HepG2 (cell line): Measurements from ENCODE around the gene PDP2. TPM values are rescaled to one million over a fixed set of nuclear protein-coding genes. Genes with fewer than 3 reads are reported as not detected.

Source experiments
- ATAD3A ChIP-seq: sonication (generic); formaldehyde crosslinking; IDR thresholded peaks from 2 replicates; pipeline ENCODE4 v1.4.0; 2020; ENCODE audit warnings: missing genetic modification reagents
- ELF3 ChIP-seq: IDR thresholded peaks from 2 replicates; pipeline ENCODE4 v1.6.1; 2016; ENCODE audit warnings: missing genetic modification reagents, missing compliant biosample characterization
- JUND ChIP-seq: sonication (generic); formaldehyde crosslinking; IDR thresholded peaks from 2 replicates; pipeline ENCODE4 v1.8.0; 2022; ENCODE audit warnings: mild to moderate bottlenecking, missing genetic modification reagents
- MEIS2 ChIP-seq: sonication (generic); formaldehyde crosslinking; IDR thresholded peaks from 2 replicates; pipeline ENCODE4 v1.9.0; 2021; ENCODE audit warnings: mild to moderate bottlenecking, missing genetic modification reagents
- MXD1 ChIP-seq: sonication (generic); formaldehyde crosslinking; IDR thresholded peaks from 2 replicates; pipeline ENCODE4 v1.4.0; 2020; ENCODE audit warnings: mild to moderate bottlenecking, missing genetic modification reagents
- MXD3 ChIP-seq: IDR thresholded peaks from 2 replicates; pipeline ENCODE4 v1.6.1; 2016; ENCODE audit warnings: mild to moderate bottlenecking, missing biosample characterization, missing genetic modification reagents
- NAIF1 ChIP-seq: sonication (generic); formaldehyde crosslinking; IDR thresholded peaks from 2 replicates; pipeline ENCODE4 v1.5.0; 2020; ENCODE audit warnings: mild to moderate bottlenecking, missing genetic modification reagents, borderline replicate concordance
- RCOR2 ChIP-seq: IDR thresholded peaks from 2 replicates; pipeline ENCODE4 v1.6.1; 2016; ENCODE audit warnings: missing biosample characterization, missing genetic modification reagents
- SALL1 ChIP-seq: sonication (generic); formaldehyde crosslinking; IDR thresholded peaks from 2 replicates; pipeline ENCODE4 v1.8.0; 2022; ENCODE audit warnings: mild to moderate bottlenecking, missing genetic modification reagents
- TCF12 ChIP-seq, 2 experiments: fragments of 450-650 bp in 1 of 2; sonication (generic) in 1 of 2; formaldehyde crosslinking in 1 of 2; IDR thresholded peaks; 2 replicates each; pipeline versions ENCODE4 v1.6.1 to v1.8.0; 2017 to 2022; ENCODE audit warnings: antibody characterized with exemption in 1 of 2, mild to moderate bottlenecking in 1 of 2, missing genetic modification reagents in 1 of 2, moderate library complexity in 1 of 2
- ZBTB3 ChIP-seq: sonication (generic); formaldehyde crosslinking; IDR thresholded peaks from 2 replicates; pipeline ENCODE4 v1.4.0; 2020; ENCODE audit warnings: low read depth, mild to moderate bottlenecking, moderate library complexity, missing genetic modification reagents, borderline replicate concordance
- ZNF225 ChIP-seq: sonication (generic); formaldehyde crosslinking; IDR thresholded peaks from 2 replicates; pipeline ENCODE4 v1.4.0; 2020; ENCODE audit warnings: mild to moderate bottlenecking, missing genetic modification reagents
- ZNF264 ChIP-seq: sonication (generic); formaldehyde crosslinking; IDR thresholded peaks from 2 replicates; pipeline ENCODE4 v1.4.0; 2020; ENCODE audit warnings: missing genetic modification reagents
- ZNF30 ChIP-seq: sonication (generic); formaldehyde crosslinking; IDR thresholded peaks from 2 replicates; pipeline ENCODE4 v1.5.0; 2020; ENCODE audit warnings: mild to moderate bottlenecking, missing genetic modification reagents
- ZNF556 ChIP-seq: sonication (generic); formaldehyde crosslinking; IDR thresholded peaks from 2 replicates; pipeline ENCODE4 v1.4.0; 2020; ENCODE audit warnings: mild to moderate bottlenecking, missing genetic modification reagents, borderline replicate concordance
- ZSCAN20 ChIP-seq: sonication (generic); formaldehyde crosslinking; IDR thresholded peaks from 2 replicates; pipeline ENCODE4 v1.4.0; 2020; ENCODE audit warnings: missing genetic modification reagents, mild to moderate bottlenecking, borderline replicate concordance
- ZSCAN30 ChIP-seq: sonication (generic); formaldehyde crosslinking; IDR thresholded peaks from 2 replicates; pipeline ENCODE4 v1.5.0; 2020; ENCODE audit warnings: mild to moderate bottlenecking, missing genetic modification reagents
- polyA plus RNA-seq, 8 experiments: library from polyadenylated mRNA; depleted of rRNA in 3 of 8; stranded (reverse) in 7 of 8; unstranded in 1 of 8; fragments of >200 nt; fragmentation: Illumina TruSeq in 4 of 8; extraction: Trizol in 4 of 8; gene quantifications; 2 replicates each; pipeline versions ENCODE4 v1.2.1 to v1.2.3, GENCODE V29; 2011 to 2016; ENCODE audit warnings: low read depth in 4 of 8, missing spikeins in 1 of 8, mixed read lengths in 1 of 8; ENCODE audit not compliant: insufficient read depth in 1 of 8
- total RNA-seq, 5 experiments: library from RNA; depleted of rRNA; stranded (reverse); fragments of >200 nt; fragmentation: Illumina TruSeq; extraction: Trizol; gene quantifications; 2 replicates each; pipeline ENCODE4 v1.2.3, GENCODE V29; 2016; ENCODE audit warnings: low read depth in 1 of 5
- TF ChIP-seq, protein P1 (sequence below): sonication (generic); formaldehyde crosslinking; IDR thresholded peaks from 2 replicates; pipeline ENCODE4 v1.4.0; 2020; ENCODE audit warnings: missing genetic modification reagents, mild to moderate bottlenecking, borderline replicate concordance
- TF ChIP-seq, protein P2 (sequence below): sonication (generic); formaldehyde crosslinking; IDR thresholded peaks from 2 replicates; pipeline ENCODE4 v1.4.0; 2020; ENCODE audit warnings: missing genetic modification reagents, borderline replicate concordance
- TF ChIP-seq, protein P3 (sequence below): sonication (generic); formaldehyde crosslinking; IDR thresholded peaks from 2 replicates; pipeline ENCODE4 v1.4.0; 2020; ENCODE audit warnings: missing genetic modification reagents, borderline replicate concordance

Gene PDP2
- total and polyA plus RNA-seq, 2 of the 13 experiments (the other 11 are each of a cell fraction or from before 2014, with no cell fraction given): 12.8 to 15.8 TPM

DNA sequence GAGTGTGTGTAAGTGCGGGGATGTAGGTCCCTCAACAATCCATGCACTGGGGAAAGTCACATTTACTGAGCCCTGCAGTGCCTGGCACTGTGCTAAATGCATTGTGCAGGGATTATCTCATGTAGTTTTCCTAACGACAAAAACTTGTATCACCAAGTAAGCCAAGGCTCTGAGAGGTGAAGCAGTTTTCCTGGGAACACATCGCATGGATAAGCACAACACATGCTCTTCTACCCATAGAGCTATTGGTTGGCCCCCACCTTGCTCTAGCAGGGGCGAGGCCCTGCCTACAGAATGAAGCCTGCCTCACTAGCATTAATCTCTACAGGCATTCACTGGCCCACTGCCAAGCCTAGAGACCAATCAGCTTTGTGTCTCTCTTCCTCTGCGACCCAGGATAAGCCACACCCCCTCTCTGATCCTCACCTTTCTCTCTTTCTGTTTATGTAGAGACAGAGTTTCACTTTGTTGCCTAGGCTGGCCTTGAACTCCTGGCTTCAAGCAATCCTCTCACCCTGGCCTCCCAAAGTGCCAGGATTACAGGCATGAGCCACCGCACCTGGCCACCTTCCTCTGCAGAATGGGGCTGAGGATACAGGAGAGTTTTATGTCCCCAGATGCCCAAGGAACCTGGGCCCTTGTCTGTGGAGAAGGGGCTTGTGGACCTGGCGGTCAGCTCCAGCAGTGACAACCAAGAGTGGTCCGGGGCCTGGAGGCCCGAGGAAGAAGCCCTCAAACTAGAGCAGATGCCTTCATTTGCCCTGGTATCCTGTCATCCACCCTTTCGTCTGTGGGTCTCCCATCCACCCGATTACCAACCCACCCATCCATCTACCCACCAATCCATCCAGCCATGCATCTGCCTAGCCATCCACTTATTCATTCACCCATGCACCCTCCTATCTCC lies 25.6 kb downstream of the PDP2 start (continued):
- no peak for TF ChIP-seq MXD1 (CRISPR knock-in tag)
- TF ChIP-seq, protein P1, sequence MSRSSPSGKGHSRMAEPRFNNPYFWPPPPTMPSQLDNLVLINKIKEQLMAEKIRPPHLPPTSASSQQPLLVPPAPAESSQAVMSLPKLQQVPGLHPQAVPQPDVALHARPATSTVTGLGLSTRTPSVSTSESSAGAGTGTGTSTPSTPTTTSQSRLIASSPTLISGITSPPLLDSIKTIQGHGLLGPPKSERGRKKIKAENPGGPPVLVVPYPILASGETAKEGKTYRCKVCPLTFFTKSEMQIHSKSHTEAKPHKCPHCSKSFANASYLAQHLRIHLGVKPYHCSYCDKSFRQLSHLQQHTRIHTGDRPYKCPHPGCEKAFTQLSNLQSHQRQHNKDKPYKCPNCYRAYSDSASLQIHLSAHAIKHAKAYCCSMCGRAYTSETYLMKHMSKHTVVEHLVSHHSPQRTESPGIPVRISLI (CRISPR knock-in tag): no peak
- no peak for TF ChIP-seq TCF12 (IDR thresholded peaks at IDR 0.05)
- no peak; the same call in 1 of the 2 replicates for TF ChIP-seq TCF12 (CRISPR knock-in tag; IDR thresholded peaks at IDR 0.05)
- TF ChIP-seq ELF3 (CRISPR knock-in tag): peak; percentile 58; the same call in 1 of the 2 replicates
- TF ChIP-seq NAIF1 (CRISPR knock-in tag): no peak
- TF ChIP-seq, protein P2, sequence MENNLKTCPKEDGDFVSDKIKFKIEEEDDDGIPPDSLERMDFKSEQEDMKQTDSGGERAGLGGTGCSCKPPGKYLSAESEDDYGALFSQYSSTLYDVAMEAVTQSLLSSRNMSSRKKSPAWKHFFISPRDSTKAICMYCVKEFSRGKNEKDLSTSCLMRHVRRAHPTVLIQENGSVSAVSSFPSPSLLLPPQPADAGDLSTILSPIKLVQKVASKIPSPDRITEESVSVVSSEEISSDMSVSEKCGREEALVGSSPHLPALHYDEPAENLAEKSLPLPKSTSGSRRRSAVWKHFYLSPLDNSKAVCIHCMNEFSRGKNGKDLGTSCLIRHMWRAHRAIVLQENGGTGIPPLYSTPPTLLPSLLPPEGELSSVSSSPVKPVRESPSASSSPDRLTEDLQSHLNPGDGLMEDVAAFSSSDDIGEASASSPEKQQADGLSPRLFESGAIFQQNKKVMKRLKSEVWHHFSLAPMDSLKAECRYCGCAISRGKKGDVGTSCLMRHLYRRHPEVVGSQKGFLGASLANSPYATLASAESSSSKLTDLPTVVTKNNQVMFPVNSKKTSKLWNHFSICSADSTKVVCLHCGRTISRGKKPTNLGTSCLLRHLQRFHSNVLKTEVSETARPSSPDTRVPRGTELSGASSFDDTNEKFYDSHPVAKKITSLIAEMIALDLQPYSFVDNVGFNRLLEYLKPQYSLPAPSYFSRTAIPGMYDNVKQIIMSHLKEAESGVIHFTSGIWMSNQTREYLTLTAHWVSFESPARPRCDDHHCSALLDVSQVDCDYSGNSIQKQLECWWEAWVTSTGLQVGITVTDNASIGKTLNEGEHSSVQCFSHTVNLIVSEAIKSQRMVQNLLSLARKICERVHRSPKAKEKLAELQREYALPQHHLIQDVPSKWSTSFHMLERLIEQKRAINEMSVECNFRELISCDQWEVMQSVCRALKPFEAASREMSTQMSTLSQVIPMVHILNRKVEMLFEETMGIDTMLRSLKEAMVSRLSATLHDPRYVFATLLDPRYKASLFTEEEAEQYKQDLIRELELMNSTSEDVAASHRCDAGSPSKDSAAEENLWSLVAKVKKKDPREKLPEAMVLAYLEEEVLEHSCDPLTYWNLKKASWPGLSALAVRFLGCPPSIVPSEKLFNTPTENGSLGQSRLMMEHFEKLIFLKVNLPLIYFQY (CRISPR knock-in tag): no peak; the same call in 1 of the 2 replicates
- no peak for TF ChIP-seq ZSCAN20 (CRISPR knock-in tag)
- peak; percentile 95 for TF ChIP-seq RCOR2 (CRISPR knock-in tag)
- TF ChIP-seq, protein P3, sequence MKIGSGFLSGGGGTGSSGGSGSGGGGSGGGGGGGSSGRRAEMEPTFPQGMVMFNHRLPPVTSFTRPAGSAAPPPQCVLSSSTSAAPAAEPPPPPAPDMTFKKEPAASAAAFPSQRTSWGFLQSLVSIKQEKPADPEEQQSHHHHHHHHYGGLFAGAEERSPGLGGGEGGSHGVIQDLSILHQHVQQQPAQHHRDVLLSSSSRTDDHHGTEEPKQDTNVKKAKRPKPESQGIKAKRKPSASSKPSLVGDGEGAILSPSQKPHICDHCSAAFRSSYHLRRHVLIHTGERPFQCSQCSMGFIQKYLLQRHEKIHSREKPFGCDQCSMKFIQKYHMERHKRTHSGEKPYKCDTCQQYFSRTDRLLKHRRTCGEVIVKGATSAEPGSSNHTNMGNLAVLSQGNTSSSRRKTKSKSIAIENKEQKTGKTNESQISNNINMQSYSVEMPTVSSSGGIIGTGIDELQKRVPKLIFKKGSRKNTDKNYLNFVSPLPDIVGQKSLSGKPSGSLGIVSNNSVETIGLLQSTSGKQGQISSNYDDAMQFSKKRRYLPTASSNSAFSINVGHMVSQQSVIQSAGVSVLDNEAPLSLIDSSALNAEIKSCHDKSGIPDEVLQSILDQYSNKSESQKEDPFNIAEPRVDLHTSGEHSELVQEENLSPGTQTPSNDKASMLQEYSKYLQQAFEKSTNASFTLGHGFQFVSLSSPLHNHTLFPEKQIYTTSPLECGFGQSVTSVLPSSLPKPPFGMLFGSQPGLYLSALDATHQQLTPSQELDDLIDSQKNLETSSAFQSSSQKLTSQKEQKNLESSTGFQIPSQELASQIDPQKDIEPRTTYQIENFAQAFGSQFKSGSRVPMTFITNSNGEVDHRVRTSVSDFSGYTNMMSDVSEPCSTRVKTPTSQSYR (CRISPR knock-in tag): peak; percentile 59
- no peak for TF ChIP-seq ZNF225
- no peak for TF ChIP-seq ZBTB3
- peak; percentile 77 for TF ChIP-seq SALL1 (CRISPR knock-in tag)
- 0 out of 2 replicates have a peak, but pooled peaks have one; percentile 67 for TF ChIP-seq MEIS2 (CRISPR knock-in tag)
- TF ChIP-seq ZSCAN30 (CRISPR knock-in tag): no peak
- TF ChIP-seq ZNF30: no peak
- no peak for TF ChIP-seq ATAD3A
- TF ChIP-seq MXD3 (CRISPR knock-in tag): no peak
- TF ChIP-seq ZNF264 (CRISPR knock-in tag): peak; percentile 88
- TF ChIP-seq ZNF556 (CRISPR knock-in tag): no peak
- peak; percentile 28; the same call in 1 of the 2 replicates for TF ChIP-seq JUND (CRISPR knock-in tag)
